Skeletal muscle cell (primary cell): ENCODE measurements around the gene PRUNE2.
"Not testable (repeated sequence)": the region's sequence is repeated elsewhere in the genome, so short reads cannot be mapped to it uniquely, and the experiment has no call there.

ENCODE experiments used
- DNase-seq: peaks from one replicate; pipeline ENCODE4 v3.0.0-alpha.2; 2010; ENCODE audit warnings: low read depth
- H3K4me3 ChIP-seq: 2 replicates; pipeline ENCODE4 v1.5.1; 2011; ENCODE audit warnings: low read depth, mild to moderate bottlenecking, control low read depth, low read length, moderate library complexity

Gene PRUNE2

DNA sequence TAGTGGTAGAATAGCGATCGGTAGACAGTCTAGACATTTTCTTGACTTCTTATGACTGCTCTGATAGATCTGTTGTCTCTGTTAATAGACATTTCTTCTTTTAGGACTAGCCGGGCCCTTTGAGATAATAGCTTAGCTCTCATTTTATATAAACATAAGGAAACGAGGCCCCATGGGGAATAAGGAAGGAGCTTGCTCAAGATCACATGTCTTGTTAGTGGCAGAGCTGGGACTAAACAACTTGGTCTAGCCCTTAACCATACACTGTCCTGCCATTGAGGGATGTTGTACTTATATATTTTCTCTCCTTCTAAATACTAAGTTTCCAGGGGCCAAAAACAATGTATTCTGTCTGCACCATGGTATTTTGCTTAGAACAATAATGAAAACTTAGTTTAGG lies 306.9 kb downstream of the PRUNE2 start:
- no peak for DNase-seq
- no peak overlapping the region for H3K4me3 ChIP-seq

DNA sequence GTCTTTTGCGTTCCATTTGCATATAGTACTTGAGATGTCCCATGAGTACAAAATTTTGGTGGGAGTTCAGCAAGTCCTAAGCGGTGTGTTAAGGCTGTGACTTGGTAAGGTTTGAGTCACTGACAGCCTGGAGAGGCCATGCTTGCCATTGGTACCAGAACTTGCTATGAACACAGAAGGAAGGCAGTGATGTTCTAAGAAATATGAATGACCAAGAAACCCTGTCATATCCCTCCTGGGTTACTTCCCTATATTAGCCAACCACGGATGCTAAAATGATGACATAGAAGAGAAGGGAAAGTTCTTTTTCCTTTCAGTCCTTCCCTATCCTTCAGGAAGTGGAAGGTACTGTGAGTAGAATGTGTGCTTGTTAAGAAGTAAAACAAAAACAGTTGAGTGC lies 310.3 kb downstream of the PRUNE2 start:
- DNase-seq: no peak
- H3K4me3 ChIP-seq: no peak overlapping the region

DNA sequence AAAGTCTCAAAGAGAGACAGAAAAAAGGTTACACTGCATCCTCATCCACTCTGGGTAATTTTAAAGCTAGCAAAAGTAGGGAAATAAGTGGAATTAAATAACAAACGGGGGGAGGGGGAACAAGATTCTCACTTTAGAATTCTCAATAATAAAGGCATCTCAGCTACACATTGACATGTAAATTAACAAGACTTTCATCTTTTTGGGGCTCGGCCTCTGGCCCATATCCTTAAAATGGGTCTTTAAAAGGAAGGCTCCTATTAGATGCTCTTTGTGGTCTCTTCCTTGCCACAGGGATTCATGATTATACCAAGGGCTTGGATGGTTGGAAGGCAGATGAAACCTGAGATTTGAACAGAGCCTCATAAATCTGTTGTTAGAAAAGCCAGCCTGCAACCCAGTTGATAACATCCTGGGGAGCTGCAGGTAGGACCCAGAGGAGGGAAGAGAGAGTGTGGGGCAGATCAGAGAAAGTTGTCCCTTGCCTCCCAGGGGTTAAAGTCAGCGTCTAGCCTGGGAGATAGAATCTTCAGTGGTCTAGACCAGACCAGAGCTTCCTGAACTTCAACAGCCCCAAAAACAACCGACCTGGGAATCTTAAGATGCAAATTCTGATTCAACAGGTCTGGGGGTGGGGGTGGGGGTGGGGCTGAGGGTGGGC lies 311.0 kb downstream of the PRUNE2 start:
- no peak overlapping the region for H3K4me3 ChIP-seq
- no peak for DNase-seq

DNA sequence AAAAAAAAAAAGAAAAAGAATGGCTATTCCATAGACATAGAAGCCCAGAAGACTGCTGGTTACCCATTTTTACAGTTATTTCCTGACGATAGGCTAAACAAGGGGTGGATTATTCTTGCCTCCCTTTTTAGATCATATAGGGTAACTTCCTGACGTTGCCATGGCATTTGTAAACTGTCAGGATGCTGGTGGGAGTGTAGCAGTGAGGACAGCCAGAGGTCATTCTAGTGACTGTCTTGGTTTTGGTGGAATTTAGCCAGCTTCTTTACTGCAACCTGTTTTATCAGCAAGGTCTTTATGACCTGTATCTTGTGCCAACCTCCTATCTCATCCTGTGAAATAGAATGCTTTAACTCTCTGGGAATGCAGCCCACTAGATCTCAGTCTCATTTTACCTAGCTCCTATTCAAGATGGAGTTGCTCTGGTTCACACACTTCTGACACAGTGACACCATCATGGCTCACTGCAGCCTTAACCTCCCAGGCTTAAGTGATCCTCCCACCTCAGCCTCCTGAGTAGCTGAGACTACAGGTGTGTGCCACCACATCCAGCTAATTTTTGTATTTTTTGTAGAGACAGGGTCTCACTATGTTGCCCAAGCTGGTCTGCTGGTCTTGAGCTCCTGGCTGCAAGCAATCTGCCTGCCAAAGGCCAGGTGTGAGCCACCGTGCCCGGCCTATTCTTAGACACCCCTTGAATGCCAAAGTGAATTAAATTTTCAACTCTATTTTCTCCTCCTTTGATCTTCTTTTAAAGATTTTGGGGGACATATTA lies 311.8 kb downstream of the PRUNE2 start:
- H3K4me3 ChIP-seq, DNase-seq: not testable (repeated sequence)

DNA sequence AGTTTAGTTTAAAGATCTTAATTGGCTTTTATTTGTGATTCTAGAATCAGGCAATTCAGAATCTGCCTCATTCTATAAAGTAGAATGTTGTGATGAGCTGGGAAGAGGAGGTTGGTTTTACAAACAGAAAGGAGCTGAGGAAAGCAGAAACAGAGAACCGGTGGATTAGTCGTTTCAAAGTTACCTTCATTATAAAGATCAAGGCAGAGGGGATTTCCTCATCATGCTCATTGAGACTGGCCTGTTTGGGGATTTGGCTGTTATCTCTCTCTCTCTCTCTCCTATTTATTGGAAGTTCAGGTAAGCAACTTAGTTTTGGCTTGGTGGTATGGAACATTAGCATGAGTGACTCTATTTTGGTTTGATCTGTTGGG lies 313.0 kb downstream of the PRUNE2 start:
- DNase-seq: no peak
- no peak overlapping the region for H3K4me3 ChIP-seq

DNA sequence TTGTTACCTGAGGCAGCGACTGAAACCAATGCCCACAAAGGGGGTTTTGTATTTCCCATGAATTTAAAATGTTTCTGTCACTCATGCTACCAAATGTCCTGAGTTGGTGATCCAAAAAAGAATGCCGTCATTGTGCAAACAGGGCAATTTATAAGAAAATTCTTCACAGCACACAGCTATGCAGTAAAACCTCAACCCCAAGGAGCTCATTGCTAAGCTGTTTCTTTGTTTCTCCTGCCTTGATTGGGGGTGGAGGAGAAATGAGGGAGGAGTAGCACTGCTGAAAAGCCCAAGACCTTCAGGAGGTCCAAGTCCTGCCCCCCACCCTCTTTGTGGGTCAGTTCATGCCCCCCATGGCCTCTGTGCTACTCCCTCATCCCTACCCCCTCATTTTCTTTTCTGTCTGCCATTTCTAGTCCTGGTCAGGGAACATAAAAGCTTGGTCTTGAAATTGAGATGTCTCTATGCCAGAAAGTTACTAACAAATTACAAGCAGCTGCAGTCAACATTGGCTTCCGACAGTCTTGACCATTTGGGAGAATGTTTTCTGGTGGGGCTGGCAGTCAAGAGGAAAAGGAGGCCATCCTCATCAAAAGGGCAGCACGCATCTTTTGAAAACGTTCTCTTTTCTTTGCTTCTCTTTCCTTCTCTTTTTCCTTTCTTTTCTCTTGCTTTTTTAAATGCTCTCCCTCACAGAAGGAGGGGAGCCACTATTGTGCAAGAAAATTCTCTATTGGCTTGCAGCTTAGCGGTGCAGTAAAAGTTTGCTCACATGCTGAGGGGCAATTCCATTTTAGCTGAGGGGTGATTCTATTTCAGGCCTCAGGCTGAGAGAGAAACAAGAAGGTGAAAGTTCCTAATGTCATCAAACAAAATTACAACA lies 313.6 kb downstream of the PRUNE2 start:
- no peak for DNase-seq
- H3K4me3 ChIP-seq: no peak overlapping the region

DNA sequence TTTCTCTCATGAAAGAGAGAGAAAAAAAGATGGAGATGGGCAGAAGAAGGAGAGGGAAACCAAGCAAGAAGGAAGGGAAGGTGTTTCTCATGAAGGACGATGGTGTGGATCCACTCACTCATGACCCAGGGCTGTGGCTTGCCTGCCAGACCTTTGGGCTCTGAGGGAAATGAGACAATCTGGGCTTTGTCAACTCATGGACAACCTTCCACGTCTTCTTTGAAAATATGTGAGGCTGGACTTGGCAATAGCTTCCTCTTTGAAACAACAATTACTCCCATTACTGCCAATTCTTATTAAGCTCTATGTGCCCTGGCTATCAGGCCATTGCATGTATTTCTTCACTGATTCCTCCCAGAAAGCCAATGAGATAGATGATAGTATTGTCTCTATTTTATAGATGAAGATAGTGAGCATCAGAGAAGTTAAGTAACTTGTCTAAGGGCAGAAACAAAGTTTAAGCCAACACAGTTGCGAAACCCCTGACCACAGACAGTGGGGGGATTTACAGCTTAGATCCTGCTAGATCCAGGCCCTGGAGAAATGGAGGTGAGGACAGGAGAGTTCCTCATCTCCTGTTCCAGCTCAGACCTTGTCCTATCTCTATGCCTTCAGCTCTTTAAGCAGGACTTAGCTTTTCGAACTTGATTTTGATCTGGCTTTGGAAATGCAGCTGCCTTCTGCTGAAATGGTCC lies 314.5 kb downstream of the PRUNE2 start:
- H3K4me3 ChIP-seq: no peak overlapping the region
- DNase-seq: peak; percentile 56

DNA sequence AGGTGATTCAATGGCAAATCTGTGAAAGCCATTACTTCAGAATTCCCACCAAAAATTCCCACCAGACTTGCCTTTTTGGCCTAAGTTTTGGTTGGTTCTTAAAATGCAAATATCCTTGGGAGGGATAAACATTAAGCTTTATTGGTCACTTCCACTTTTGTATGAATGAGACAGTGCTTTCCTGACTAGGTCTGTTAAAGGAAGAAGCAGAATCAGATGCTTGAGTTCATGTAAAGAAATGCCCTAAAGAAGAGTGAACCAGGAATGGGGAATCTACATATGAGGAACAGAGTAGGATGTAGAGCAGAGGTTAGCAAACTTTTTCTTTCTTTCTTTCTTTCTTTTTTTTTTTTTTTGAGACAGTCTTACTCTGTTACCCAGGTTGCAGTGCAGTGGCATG lies 317.6 kb downstream of the PRUNE2 start:
- DNase-seq: no peak
- H3K4me3 ChIP-seq: no peak overlapping the region

DNA sequence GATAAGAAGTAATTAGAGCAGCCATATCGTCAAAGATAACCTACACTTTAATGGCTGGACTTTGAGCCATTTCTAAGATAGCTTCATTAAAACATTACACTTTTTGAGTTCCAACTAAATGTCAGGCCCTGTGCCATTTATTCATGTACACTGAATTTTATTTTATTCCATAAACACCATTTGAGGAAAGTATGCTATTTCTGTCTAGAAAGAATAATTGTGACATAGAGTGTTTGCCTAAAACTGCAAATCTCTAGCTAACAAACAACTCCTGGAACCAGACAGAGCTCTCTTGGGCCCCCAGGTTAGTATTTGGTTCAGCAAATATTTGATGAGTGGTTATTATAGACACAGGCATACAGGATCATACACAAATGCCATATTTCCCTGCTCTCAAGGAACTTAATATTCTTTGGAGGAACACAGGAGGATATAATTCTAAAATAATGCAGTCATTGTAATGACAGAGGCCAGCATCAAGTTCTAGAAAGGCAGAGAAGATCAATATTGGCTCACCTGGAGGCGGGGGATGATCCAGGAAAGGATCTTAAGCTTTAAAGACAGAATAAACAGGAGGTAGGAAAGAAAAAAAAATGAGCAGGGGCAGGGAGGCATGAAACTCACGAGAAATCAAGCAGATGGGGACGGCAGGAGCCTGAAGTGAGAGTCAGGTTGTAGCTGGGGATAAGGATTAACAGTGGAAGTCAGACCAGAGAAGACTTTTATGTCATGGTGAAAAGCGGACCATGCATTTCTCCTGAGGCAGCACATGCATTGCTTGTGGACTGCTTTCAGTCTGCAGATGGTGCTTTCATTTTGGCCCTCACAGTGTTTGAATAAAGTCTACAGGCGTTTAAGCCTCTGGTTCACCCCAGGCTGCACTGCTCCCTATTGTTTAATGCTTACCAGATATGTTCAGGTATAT lies 319.3 kb downstream of the PRUNE2 start:
- no peak for DNase-seq
- H3K4me3 ChIP-seq: no peak overlapping the region

DNA sequence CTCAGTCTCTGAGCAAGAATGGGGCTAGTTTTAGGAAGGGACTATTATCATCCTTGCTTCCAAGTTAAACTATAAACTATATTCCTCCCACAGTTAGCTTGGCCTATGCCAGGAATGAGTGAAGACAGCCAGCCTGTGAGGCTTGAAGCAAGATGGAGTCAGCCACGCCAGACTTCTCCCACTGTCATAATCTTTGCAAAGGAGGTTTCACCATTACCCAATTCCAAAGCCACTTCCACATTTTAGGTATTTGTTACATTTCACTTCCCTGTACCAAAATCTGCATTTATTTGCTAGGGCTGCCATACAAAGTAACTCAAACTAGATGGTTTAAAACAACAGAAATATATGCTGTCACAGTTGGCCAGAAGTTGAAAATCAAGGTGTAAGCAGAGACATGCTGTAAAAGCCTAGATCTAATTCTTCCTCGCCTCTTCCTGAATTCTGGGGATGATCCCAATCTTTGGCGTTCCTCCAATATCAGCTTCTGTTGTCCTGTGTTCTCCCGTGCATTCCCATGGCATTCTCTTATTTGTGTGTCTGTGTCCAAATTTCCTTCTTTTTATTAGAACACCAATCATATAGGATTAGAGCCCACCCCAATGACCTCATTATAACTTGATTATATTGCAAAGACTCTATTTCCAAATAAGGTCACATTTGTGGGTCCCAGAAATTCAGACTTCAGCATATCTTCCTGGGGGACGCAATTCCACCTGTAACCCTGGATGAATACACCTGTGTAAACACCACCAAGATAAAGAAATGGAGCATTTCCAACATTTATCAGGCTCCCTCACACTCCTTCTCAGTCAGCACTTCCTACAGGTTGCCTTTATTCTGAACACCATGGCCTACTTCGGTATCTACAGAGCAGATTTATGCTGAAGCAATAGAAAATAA lies 320.2 kb downstream of the PRUNE2 start:
- no peak for DNase-seq
- no peak overlapping the region for H3K4me3 ChIP-seq

DNA sequence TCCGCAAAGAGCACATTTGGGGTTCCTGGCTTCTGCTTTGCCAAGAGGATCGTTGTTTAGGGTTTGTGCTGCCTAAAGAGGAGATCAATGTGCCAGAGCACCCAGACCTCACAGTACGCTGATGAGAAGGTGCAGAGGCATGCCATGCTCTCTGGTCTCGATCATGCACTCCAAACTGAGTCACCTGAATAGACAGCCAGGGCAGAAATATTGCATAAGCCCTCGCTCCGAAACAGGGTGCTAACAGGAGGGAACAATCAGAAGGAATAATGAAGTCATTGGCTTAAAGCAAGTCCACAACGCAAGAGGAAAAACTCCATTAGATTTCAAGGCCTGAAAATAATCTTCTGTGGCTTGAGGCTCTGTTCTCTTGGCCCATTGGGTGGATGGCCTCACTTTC lies 322.7 kb downstream of the PRUNE2 start:
- DNase-seq: no peak
- no peak overlapping the region for H3K4me3 ChIP-seq

DNA sequence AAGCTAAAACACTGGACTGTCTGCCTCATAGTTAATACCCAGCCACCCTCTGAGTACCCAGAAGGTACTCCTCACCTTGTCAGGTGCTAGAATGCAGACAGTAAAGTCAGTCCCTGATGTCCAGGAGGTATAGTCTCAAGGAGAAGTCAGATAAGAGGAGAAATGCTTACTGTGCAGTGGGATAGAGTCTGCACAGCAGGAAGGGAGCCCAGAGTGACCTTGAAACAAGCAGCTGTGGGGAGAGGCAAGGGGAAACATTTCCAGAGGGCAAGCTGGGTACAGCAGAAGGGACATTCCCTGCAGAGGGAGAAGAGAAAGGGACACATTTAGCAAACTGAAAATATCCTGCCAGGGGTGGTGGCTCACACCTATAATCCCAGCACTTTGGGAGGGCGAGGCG lies 324.2 kb downstream of the PRUNE2 start:
- no peak overlapping the region for H3K4me3 ChIP-seq
- no peak for DNase-seq

DNA sequence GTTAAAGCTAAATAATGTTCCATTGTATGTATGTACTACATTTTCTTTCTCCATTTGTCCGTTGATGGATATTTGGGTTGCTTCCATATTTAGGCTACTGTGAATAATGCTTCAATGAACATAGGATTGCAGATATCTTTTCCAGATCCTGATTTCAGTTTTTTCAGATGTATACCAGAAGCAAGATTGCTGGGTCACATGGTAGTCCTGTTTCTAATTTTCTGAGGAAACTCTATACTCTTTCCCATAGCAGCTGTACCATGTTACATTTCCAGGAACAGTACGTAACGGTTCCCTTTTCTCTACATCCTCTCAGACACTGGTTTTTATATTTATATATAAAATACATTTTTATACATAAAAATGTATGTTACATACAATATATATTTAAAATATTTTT lies 325.1 kb downstream of the PRUNE2 start:
- no peak for DNase-seq
- H3K4me3 ChIP-seq: no peak overlapping the region

DNA sequence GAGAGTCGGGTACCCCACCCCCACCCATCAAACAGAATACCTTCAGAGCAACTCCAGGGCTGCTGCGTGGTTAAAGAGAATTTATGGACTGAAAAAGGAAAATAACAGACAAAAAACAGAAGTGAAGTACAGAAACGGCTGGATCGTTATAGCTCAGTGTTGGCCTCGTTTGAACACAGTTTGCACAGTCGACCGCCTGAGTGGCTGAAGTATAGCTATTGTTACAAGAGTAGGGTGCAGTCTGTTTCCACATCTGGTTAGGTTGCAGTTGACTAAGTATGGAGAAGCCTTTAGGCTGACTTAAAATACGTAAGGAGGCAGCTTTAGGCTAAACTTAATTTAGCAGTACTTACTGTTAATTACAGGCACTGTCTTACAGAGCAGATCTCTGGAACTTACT lies 325.7 kb downstream of the PRUNE2 start:
- no peak for DNase-seq
- no peak overlapping the region for H3K4me3 ChIP-seq

DNA sequence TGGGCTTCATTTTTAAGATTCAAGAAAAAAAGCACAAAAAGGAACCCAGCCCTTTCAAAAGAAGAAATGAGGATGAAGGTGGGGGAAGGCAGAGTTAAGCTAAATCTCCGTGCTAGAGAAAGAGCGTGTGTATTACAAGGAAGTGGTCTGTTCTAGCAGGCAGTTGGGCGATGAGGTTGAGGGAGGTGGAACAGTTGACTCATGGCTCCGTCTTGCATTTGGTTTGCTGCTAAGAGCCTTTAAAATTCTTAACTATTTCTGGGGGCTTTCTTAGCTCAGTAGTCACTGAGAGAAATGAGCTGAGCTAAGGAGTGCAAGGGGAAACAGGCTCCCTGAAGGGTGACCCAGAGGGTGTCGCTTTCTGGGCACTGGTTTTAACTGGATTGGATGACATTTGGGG lies 329.6 kb downstream of the PRUNE2 start:
- no peak overlapping the region for H3K4me3 ChIP-seq
- peak; percentile 83 for DNase-seq

DNA sequence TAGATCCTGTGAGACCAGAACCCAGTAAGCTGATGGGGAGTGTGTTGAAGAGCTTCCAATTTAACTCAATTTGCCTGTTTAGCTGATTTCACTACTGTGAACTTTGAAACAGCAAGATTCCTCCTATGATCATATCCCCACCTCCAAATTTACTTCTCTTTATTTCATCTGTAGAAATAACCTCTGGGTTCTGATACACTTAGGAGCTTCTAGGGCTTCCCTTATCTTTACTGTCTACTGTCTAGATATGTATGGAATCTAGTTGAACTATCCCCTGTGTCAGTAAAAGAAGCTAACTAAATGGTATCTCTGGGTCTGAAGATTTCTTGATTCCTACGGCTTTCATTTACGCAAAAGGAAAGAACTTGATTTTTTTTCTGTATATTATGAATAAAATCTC lies 330.2 kb downstream of the PRUNE2 start:
- no peak overlapping the region for H3K4me3 ChIP-seq
- no peak for DNase-seq

DNA sequence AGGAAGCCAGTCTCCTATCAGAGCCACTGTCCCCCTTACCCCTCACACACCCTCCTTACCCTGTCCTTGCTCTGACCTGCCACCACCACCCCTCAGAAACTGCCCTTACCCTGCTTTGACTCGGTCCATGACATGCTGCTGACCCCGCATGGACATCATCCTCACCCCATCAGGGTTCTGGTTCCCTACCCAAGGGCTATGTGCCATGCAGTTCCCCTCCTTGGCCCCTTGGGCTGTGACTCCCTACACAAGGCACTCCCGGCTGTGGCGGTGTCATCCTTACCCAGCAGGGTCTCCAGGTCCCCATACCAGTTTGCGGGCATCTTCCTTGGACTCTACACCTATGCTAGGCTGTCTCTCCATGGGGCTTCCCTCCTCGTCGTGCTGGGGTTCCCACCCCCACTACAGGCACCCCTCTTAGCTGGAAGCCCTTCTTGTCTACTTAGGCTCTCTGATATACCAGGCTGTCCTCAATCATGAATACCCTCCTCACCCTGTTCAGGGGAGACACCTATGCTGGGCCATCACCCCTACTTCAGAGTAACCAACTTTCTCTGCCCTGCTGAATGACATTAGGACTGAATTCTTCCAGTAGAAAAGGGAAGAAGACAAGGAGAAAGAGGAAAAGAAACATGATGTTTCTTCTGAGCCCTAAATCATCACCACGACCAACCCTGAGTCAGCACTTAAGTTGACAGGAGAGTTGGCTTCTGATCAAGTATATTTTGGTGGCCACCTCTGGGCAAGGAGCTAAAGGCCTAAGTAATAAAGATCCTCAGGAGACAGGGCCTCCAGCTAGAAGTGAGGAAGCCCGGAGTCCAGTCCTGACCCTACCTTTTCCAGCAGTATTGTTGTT lies 331.8 kb downstream of the PRUNE2 start:
- H3K4me3 ChIP-seq: no peak overlapping the region
- DNase-seq: no peak
